GM23248 (cell line): ENCODE measurements around the gene CDCA3. TPM values are rescaled to one million over a fixed set of nuclear protein-coding genes. Genes with fewer than 3 reads are reported as not detected.

Source experiments
- DNase-seq: peaks from one replicate; pipeline ENCODE4 v3.0.0-alpha.2; 2015
- H2AFZ ChIP-seq: fragments of 200-600 bp; sonication (generic); 2 replicates; pipeline ENCODE4 v1.6.1; 2016; ENCODE audit warnings: antibody characterized with exemption
- H3F3A ChIP-seq: fragments of 200-600 bp; sonication (generic); 2 replicates; pipeline ENCODE4 v1.6.1; 2016; ENCODE audit warnings: mild to moderate bottlenecking, antibody characterized with exemption, mixed run types; ENCODE audit not compliant: insufficient read depth
- H3K27ac ChIP-seq: fragments of 200-600 bp; sonication (generic); 2 replicates; pipeline ENCODE4 v1.5.1; 2016; ENCODE audit warnings: mild to moderate bottlenecking
- H3K27me3 ChIP-seq: fragments of 200-600 bp; sonication (generic); replicated peaks from 2 replicates; pipeline ENCODE4 v1.6.1; 2016; ENCODE audit warnings: mild to moderate bottlenecking; ENCODE audit not compliant: insufficient read depth
- H3K36me3 ChIP-seq: fragments of 200-600 bp; sonication (generic); 2 replicates; pipeline ENCODE4 v1.6.1; 2016; ENCODE audit warnings: low read depth, mild to moderate bottlenecking
- H3K4me1 ChIP-seq: fragments of 200-600 bp; sonication (generic); 2 replicates; pipeline ENCODE4 v1.6.1; 2016; ENCODE audit warnings: mild to moderate bottlenecking; ENCODE audit not compliant: insufficient read depth
- H3K4me2 ChIP-seq: fragments of 200-600 bp; sonication (generic); one replicate; pipeline ENCODE4 v1.6.1; 2016; ENCODE audit warnings: mild to moderate bottlenecking; ENCODE audit not compliant: unreplicated experiment
- H3K4me3 ChIP-seq: fragments of 200-600 bp; sonication (generic); 2 replicates; pipeline ENCODE4 v1.5.1; 2016; ENCODE audit warnings: mild to moderate bottlenecking
- H3K79me2 ChIP-seq: fragments of 200-600 bp; sonication (generic); 2 replicates; pipeline ENCODE4 v1.6.1; 2016; ENCODE audit warnings: mild to moderate bottlenecking; ENCODE audit not compliant: insufficient read depth
- H3K9ac ChIP-seq: fragments of 200-600 bp; sonication (generic); 2 replicates; pipeline ENCODE4 v1.6.1; 2016; ENCODE audit warnings: mild to moderate bottlenecking
- H3K9me2 ChIP-seq: fragments of 200-600 bp; sonication (generic); 2 replicates; pipeline ENCODE4 v1.6.1; 2016; ENCODE audit warnings: mixed run types, mild to moderate bottlenecking, moderate library complexity; ENCODE audit not compliant: insufficient read depth
- H3K9me3 ChIP-seq: fragments of 200-600 bp; sonication (generic); one replicate; pipeline ENCODE4 v1.6.1; 2017; ENCODE audit warnings: low read depth
- H4K20me1 ChIP-seq: fragments of 200-600 bp; sonication (generic); 2 replicates; pipeline ENCODE4 v1.6.0; 2016; ENCODE audit not compliant: insufficient read depth
- EZH2 ChIP-seq: fragments of 200-600 bp; sonication (generic); IDR thresholded peaks from 2 replicates; pipeline ENCODE4 v1.6.1; 2018; ENCODE audit warnings: antibody characterized with exemption, mild to moderate bottlenecking; ENCODE audit not compliant: insufficient read depth, poor library complexity, severe bottlenecking
- EZH2phosphoT487 ChIP-seq: fragments of 200-600 bp; sonication (generic); IDR thresholded peaks from 2 replicates; pipeline ENCODE4 v1.6.1; 2018; ENCODE audit warnings: antibody characterized with exemption, moderate library complexity, mild to moderate bottlenecking, low read depth; ENCODE audit not compliant: insufficient read depth
- WGBS, 2 experiments: methylation state at CpG; one replicate each; pipeline ENCODE4 v1.1.6; 2015 to 2017; ENCODE audit warnings: low lambda C conversion rate in 2 of 2, low coverage in 1 of 2; ENCODE audit errors: missing lambda C conversion rate in 2 of 2; 5-methylcytosine and 5-hydroxymethylcytosine counted together
- in situ Hi-C: fragments of 300-500 bp; cut with MboI; formaldehyde crosslinking; loops from 2 replicates; pipeline ENCODE4 v1.15.0; 2020
- polyA plus RNA-seq: library from polyadenylated mRNA; unstranded; fragments of >200 nt; fragmentation: Nextera tagmentation; extraction: Ambion mirVana; gene quantifications from 2 replicates; pipeline ENCODE4 v1.2.1, GENCODE V29; 2016
- total RNA-seq: library from RNA; depleted of rRNA; stranded (reverse); fragments of >200 nt; shearing (Covaris generic); gene quantifications from 2 replicates; pipeline ENCODE4 v1.2.3, GENCODE V29; 2014; rRNA removed

CDCA3 gene
- total RNA-seq: 19.6 and 23.9 TPM in 2 replicates
- 30.2 and 31.4 TPM in 2 replicates for polyA plus RNA-seq

DNA sequence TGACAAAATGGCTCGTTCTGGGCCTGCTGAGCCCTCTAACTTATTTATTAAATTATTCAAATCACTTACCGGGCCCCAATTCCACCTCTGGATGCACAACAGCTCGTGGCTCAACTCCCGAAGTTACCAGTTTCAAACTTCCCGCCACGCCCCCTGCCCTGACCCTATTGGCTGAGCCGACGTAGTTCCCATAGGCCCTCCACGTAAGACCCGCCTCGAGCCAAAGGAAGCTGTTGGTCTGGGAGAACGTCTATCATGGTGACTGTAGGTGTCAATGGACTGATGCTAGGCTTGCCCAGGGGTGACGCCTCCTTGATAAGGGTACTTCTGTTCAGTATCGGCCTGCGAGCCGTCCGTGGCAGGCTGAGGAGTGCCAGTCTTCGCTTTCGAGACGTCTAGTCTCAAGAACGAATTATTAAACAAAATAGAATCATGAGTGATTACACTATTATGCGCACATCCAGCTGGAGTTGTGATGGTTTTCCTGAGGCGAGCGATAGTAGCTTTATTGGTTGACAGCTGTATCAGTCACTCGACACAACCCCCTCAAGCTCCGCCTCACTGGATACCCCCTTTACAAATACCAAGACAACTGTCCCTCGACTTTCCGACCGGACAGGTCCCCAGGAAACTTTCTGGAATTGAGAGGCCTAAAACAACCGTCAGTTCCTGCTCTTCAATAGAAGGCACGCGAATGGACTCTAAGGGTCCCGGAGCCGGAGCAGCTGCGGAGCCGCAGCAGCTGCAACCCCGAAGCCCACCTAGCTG is at the start of gene CDCA3:
TSS of gene CDCA3 (minus strand) at position 134 of the 768 bp plus-strand sequence. CDS start 334 bp downstream, outside the sequence.
- Histone ChIP-seq H3K9me2 (no peaks in the 10 kb centered on the region), H3K9me3 (no peaks in the 10 kb centered on the region), H4K20me1 (no peaks in the 10 kb centered on the region), H3K79me2 (peaks cover 65% of the 10 kb centered on the region), H3K4me1 (peaks cover 14% of the 10 kb centered on the region), H3K36me3 (peaks cover 10% of the 10 kb centered on the region; the same call in 1 of the 2 replicates), H3K9ac (peak within 1 kb of the TSS; percentile 91), H2AFZ (peak within 1 kb of the TSS; percentile 91), H3K27ac (peak within 1 kb of the TSS; percentile 77), H3K27me3 (no peaks in the 10 kb centered on the region), H3K4me3 (peak within 1 kb of the TSS; percentile 89), H3F3A (peaks cover 17% of the 10 kb centered on the region), H3K4me2 (peak within 1 kb of the TSS; percentile 90)
- in situ Hi-C loops: no loop called here
- DNase-seq: peak; percentile 99
- TF ChIP-seq EZH2 (no peak), EZH2phosphoT487 (no peak)
- 0 to 1% methylated on average over 37 of the region's 37 CpGs for WGBS, 2 experiments

DNA sequence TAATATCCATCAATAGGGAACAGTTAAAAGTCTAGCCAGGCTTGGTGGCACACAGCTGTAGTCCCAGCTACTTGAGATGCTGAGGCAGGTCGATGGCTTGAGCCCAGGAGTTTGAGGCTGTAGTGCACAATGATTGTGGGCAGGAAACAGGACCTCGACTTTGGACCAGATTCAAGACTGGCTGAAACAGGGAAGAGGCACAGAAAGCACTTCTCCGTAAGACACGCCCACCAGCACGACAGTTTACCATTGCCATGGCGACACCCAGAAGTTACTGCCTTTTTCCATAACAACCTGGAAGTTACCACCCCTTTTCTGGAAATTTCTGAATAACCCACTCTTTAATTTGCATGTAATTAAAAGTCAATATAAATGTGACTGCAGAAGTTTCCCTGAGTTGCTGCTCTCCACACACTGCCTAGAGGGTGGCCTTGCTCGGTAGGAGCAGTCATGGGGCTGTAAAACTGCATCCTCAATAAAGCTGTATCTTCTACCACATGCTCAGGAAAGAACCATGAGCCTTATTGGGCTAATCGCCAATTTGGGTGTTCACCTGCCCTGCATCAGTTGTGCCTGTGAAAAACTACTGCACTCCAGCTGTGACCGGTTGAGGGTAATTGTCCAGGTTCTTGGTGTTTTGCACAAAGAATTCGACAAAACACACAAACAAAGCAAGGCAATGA is 48.9 kb upstream of the CDCA3 start:
- 62 to 66% methylated on average over 10 of the region's 10 CpGs for WGBS, 2 experiments
- H3K79me2 ChIP-seq: no peaks in the 10 kb centered on the region
- no peak for TF ChIP-seq EZH2
- no peak for TF ChIP-seq EZH2phosphoT487
- H4K20me1 ChIP-seq: no peaks in the 10 kb centered on the region
- no peak overlapping the region for H3K4me3 ChIP-seq
- no peaks in the 10 kb centered on the region for H3K36me3 ChIP-seq
- in situ Hi-C loops: no loop called here
- no peaks in the 10 kb centered on the region for H3K9me3 ChIP-seq
- peaks cover 4% of the 10 kb centered on the region; the same call in 1 of the 2 replicates for H3K4me1 ChIP-seq
- no peak overlapping the region for H3K9ac ChIP-seq
- H3K27me3 ChIP-seq: no peaks in the 10 kb centered on the region
- no peak overlapping the region for H3K4me2 ChIP-seq
- DNase-seq: peak; percentile 31
- H3F3A ChIP-seq: no peaks in the 10 kb centered on the region
- H3K27ac ChIP-seq: no peak overlapping the region
- no peak overlapping the region for H2AFZ ChIP-seq
- no peaks in the 10 kb centered on the region for H3K9me2 ChIP-seq

DNA sequence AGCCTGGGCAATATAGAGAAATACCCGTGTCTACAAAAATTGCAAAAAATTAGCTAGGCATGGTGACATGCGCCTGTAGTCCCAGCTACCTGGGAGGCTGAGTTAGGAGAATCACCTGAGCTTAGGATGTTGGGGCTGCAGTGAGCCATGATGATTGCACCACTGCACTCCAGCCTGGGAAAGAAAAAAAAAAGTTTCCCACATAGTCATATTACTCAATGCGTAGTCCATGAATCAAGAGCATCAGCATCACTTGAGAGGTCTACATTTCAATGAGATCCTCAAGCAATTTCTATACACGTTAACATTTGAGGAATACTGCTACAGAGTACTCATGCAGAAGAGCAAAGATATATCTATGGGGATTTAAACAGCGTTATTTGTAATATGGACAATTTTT is 48.3 kb upstream of the CDCA3 start:
- no peak overlapping the region for H3K4me2 ChIP-seq
- H3K9ac ChIP-seq: no peak overlapping the region
- 90% methylated on average over 5 of the region's 5 CpGs for WGBS, 2 experiments
- H3K27me3 ChIP-seq: no peaks in the 10 kb centered on the region
- in situ Hi-C loops: no loop called here
- H3K27ac ChIP-seq: no peak overlapping the region
- H2AFZ ChIP-seq: no peak overlapping the region
- no peaks in the 10 kb centered on the region for H3K79me2 ChIP-seq
- H3F3A ChIP-seq: no peaks in the 10 kb centered on the region
- H4K20me1 ChIP-seq: no peaks in the 10 kb centered on the region
- no peaks in the 10 kb centered on the region for H3K9me2 ChIP-seq
- H3K4me3 ChIP-seq: no peak overlapping the region
- H3K4me1 ChIP-seq: peaks cover 4% of the 10 kb centered on the region; the same call in 1 of the 2 replicates
- H3K36me3 ChIP-seq: no peaks in the 10 kb centered on the region
- no peak for TF ChIP-seq EZH2phosphoT487
- TF ChIP-seq EZH2: no peak
- DNase-seq: no peak
- no peaks in the 10 kb centered on the region for H3K9me3 ChIP-seq

DNA sequence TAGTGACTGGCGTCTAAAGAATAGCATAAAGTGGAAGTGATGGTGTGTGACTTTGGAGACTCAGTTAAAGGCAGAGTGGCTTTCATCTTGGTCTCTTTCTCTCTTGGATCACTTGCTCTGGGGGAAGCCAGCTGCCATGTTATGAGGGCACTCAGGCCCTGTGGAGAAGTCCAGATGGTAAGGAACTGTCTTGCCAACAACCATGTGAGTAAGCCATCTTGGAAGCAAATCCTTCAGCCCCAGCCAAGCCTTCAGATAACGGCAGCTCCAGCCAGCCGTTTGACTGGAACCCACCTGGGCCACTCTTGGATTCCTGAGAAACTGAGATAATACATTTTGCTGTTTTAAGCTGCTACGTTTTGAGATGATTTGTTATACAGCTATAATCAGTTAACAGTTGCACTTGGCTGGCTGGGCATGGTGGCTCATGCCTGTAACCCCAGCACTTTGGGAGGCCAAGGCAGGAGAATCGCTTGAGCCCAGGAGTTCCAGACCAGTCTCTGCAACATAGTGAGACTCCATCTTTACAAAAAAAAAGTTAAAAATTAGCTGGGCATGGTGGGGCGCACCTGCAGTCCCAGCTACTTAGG is 45.9 kb upstream of the CDCA3 start:
- WGBS, 2 experiments: 53% methylated on average over 6 of the region's 6 CpGs
- Histone ChIP-seq H3K9me3 (no peaks in the 10 kb centered on the region), H4K20me1 (no peaks in the 10 kb centered on the region), H3K9me2 (no peaks in the 10 kb centered on the region), H3K27me3 (no peaks in the 10 kb centered on the region), H3F3A (no peaks in the 10 kb centered on the region), H2AFZ (no peak overlapping the region), H3K79me2 (no peaks in the 10 kb centered on the region), H3K4me3 (no peak overlapping the region), H3K9ac (no peak overlapping the region), H3K27ac (no peak overlapping the region), H3K36me3 (no peaks in the 10 kb centered on the region), H3K4me2 (no peak overlapping the region), H3K4me1 (no peaks in the 10 kb centered on the region)
- DNase-seq: no peak
- TF ChIP-seq EZH2phosphoT487 (no peak), EZH2 (no peak)
- in situ Hi-C loops: no loop called here
